ENCODE results near the gene WBP2NL. TPM values are rescaled to one million over a fixed set of nuclear protein-coding genes. Genes with fewer than 3 reads are reported as not detected.

Gene WBP2NL
- total RNA-seq, 4 donors from 2014 or later: 3.0 to 6.8 (median 3.5) TPM

DNA sequence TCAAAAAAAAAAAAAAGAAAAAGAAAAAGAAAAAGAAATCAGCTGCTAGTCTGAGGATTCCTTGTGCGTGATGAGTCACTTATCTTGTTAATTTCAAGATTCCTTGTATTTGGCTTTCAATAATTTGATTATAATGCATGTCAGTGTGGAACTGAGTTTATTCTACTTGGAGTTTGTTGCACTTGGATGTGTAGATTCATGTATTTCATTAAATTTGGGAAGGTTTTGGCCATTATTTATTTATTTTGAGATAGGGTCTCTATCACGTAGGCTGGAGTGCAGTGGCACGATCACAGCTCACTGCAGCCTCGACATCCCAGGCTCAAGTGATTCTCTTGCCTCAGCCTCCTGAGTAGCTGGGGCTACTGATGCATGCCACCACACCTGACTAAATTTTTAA, 14.8 kb downstream of the WBP2NL start:
- DNase-seq (ENCODE audit: low spot score in 2 of 2): no peak
- TF ChIP-seq, protein P1, sequence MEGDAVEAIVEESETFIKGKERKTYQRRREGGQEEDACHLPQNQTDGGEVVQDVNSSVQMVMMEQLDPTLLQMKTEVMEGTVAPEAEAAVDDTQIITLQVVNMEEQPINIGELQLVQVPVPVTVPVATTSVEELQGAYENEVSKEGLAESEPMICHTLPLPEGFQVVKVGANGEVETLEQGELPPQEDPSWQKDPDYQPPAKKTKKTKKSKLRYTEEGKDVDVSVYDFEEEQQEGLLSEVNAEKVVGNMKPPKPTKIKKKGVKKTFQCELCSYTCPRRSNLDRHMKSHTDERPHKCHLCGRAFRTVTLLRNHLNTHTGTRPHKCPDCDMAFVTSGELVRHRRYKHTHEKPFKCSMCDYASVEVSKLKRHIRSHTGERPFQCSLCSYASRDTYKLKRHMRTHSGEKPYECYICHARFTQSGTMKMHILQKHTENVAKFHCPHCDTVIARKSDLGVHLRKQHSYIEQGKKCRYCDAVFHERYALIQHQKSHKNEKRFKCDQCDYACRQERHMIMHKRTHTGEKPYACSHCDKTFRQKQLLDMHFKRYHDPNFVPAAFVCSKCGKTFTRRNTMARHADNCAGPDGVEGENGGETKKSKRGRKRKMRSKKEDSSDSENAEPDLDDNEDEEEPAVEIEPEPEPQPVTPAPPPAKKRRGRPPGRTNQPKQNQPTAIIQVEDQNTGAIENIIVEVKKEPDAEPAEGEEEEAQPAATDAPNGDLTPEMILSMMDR (IDR thresholded peaks at IDR 0.05): no peak
- TF ChIP-seq EP300 (IDR thresholded peaks at IDR 0.05) (no peak), POLR2A (IDR thresholded peaks at IDR 0.05) (no peak)
- Histone ChIP-seq H3K4me1 (no peaks in the 10 kb centered on the region), H3K4me3 (no peak overlapping the region), H3K36me3 (no peaks in the 10 kb centered on the region), H3K27me3 (no peaks in the 10 kb centered on the region), H3K27ac (no peak overlapping the region), H3K9me3 (peaks cover 0 to 48% (median 8%) of the 10 kb centered on the region in 4 donors)
- WGBS, 2 donors: 66 to 77% methylated on average over 4 of the region's 4 CpGs

DNA sequence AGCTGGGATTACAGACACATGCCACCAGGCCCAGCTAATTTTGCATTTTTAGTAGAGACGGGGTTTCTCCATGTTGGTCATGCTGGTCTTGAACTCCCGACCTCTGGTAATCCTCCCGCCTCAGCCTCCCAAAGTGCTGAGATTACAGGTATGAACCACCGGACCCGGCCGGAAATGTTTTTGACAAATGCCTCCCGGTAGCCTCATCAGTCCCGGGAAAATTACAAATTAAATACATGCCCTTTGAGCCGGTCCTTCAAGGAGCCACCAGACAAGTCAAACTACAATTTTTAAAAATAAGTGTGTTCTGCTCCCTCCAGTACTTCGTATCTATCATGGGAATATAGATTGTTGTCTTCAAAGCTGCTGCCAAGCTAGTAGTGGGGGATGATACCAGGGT, 17.5 kb downstream of the WBP2NL start:
- TF ChIP-seq, protein P1 (IDR thresholded peaks at IDR 0.05): no peak
- no peak for TF ChIP-seq POLR2A (IDR thresholded peaks at IDR 0.05)
- Histone ChIP-seq H3K4me3 (no peak overlapping the region), H3K9me3 (peaks cover 0 to 24% (median 1%) of the 10 kb centered on the region in 4 donors), H3K36me3 (no peaks in the 10 kb centered on the region), H3K4me1 (no peaks in the 10 kb centered on the region), H3K27me3 (no peaks in the 10 kb centered on the region), H3K27ac (no peak overlapping the region)
- DNase-seq (ENCODE audit: low spot score in 2 of 2): no peak
- 74 to 77% methylated on average over 10 of the region's 10 CpGs for WGBS, 2 donors

DNA sequence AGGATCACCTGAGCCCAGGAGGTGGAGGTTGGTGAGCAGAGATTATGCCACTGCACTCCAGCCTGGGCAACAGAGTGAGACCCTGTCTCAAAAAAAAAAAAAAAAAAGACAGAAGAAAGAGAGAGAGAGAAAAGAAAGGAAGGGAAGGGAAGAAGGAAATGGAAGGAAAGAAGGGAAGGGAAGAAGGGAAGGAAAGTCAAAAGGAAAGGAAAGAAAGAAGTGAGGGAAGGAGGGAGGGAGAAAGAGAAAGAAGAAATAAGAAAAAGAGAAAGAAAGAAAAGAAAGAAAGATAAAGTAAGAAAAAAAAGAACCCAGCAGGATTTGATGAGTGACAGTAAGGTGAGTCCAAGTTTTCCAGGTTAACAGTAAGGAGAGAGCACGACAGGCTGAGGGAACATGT, 19.6 kb downstream of the WBP2NL start:
- H3K27ac ChIP-seq: no peak overlapping the region
- H3K36me3 ChIP-seq: no peaks in the 10 kb centered on the region
- TF ChIP-seq POLR2A (IDR thresholded peaks at IDR 0.05) (no peak), EP300 (IDR thresholded peaks at IDR 0.05) (no peak)
- TF ChIP-seq, protein P1 (IDR thresholded peaks at IDR 0.05): no peak
- peaks cover 0 to 7% (median 0%) of the 10 kb centered on the region in 4 donors for H3K9me3 ChIP-seq
- no peaks in the 10 kb centered on the region for H3K27me3 ChIP-seq
- no peak overlapping the region for H3K4me3 ChIP-seq
- H3K4me1 ChIP-seq: no peaks in the 10 kb centered on the region
- 64 to 77% methylated on average over 1 of the region's 1 CpG for WGBS, 2 donors
- DNase-seq (ENCODE audit: low spot score in 2 of 2): no peak

DNA sequence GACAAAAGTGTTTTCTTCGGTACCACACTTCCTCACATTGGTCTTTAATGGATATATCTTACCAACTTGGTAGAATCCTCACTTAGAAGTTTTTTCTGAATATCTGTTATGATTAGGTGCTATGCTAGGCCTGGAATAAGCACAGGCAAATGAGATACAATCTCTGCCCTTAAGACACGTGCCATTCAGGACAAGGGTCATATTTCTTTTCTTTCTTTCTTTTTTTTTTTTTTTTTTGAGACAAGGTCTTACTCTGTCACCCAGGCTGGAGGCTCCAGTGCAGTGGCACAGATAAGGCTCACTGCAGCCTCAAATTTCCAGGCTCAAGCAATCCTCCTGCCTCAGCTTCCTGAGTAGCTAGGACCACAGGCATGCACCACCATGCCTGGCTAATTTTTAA, 23.0 kb downstream of the WBP2NL start:
- Histone ChIP-seq H3K27ac (no peak overlapping the region), H3K9me3 (no peaks in the 10 kb centered on the region), H3K36me3 (no peaks in the 10 kb centered on the region), H3K4me3 (no peak overlapping the region), H3K27me3 (no peaks in the 10 kb centered on the region), H3K4me1 (no peaks in the 10 kb centered on the region)
- TF ChIP-seq POLR2A (IDR thresholded peaks at IDR 0.05): no peak
- DNase-seq (ENCODE audit: low spot score in 2 of 2): no peak
- 78 to 85% methylated on average over 2 of the region's 2 CpGs for WGBS, 2 donors

DNA sequence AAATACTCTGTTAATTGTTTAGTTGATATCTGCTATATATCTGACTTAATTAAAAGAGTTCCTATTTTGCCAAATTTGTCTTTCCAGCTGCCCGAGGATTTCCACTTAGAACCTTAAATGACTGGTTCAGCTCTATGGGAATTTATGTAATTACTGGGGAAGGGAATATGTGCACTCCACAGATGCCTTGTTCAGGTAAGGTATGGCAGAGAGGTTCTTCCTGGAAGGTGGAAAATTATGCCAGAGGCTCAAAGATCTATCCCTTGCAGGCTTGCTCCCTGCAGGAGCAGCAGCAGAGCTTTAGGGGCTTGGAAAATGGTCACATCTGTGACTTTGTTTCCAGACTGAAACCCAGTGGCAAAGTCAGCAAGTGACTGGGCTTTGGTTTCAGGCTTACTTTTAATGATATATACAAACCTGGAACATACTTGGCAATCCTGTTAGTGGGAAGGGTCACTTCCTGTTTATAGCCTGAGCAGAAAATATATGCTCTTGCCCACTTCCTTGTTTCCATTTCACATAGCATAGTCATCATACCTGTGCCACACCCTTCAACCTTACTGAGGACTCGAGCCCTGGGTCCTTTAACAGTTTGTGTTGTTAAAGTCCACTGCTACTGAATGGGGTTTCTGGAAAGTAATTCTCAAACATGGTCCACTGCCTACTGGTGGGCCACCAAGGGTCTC, 23.7 kb downstream of the WBP2NL start:
- Histone ChIP-seq H3K4me3 (no peak overlapping the region), H3K9me3 (no peaks in the 10 kb centered on the region), H3K27ac (no peak overlapping the region), H3K4me1 (no peaks in the 10 kb centered on the region), H3K36me3 (no peaks in the 10 kb centered on the region), H3K27me3 (no peaks in the 10 kb centered on the region)
- TF ChIP-seq, protein P1 (IDR thresholded peaks at IDR 0.05): no peak
- no peak for TF ChIP-seq POLR2A (IDR thresholded peaks at IDR 0.05)
- TF ChIP-seq EP300 (IDR thresholded peaks at IDR 0.05): no peak
- DNase-seq (ENCODE audit: low spot score in 2 of 2): no peak
- WGBS, 2 donors: 81 to 82% methylated on average over 2 of the region's 2 CpGs

Data from tibial nerve (tissue), 4 donors.